ENCODE results near the gene VAC14. TPM values are rescaled to one million over a fixed set of nuclear protein-coding genes. Genes with fewer than 3 reads are reported as not detected.

Gene VAC14
- total RNA-seq, 1 donor from 2014 or later = 38.1 TPM

- Histone ChIP-seq H3K4me1 (peaks cover 22% of the 10 kb centered on the region), H3K36me3 (peaks cover 0 to 5% of the 10 kb centered on the region in 2 donors), H3K4me3 (no peak overlapping the region), H3K27me3 (no peaks in the 10 kb centered on the region), H3K27ac (no peak overlapping the region), H3K9me3 (no peaks in the 10 kb centered on the region)
- intact Hi-C loops (cut with DNase I) = loop anchor here (5.0 kb wide), 1 partner anchor 95 kb away; no protein-coding TSS in a partner anchor
- no peak for TF ChIP-seq POLR2A (IDR thresholded peaks at IDR 0.05)
- TF ChIP-seq POLR2AphosphoS5 (IDR thresholded peaks at IDR 0.05; ENCODE audit: insufficient read depth in 1 of 2, low read depth in 1 of 2) = no peak
- no peak for TF ChIP-seq CTCF (IDR thresholded peaks at IDR 0.05)
- no peak for DNase-seq (ENCODE audit: extremely low spot score in 2 of 2)
Measured at GRCh38 chr16:70772493-70772892, 28.5 kb downstream of the VAC14 start.

- Histone ChIP-seq H3K36me3 (peaks cover 0 to 10% of the 10 kb centered on the region in 2 donors), H3K27ac (no peak overlapping the region), H3K4me1 (peaks cover 21% of the 10 kb centered on the region), H3K4me3 (no peak overlapping the region), H3K9me3 (no peaks in the 10 kb centered on the region), H3K27me3 (no peaks in the 10 kb centered on the region)
- no peak for DNase-seq (ENCODE audit: extremely low spot score in 2 of 2)
- TF ChIP-seq CTCF (IDR thresholded peaks at IDR 0.05) (peak; percentile 94 to 96 (median 95)), POLR2A (IDR thresholded peaks at IDR 0.05) (no peak), POLR2AphosphoS5 (IDR thresholded peaks at IDR 0.05; ENCODE audit: insufficient read depth in 1 of 2, low read depth in 1 of 2) (peak in 1 of 2 donors; percentile 9)
- intact Hi-C loops (cut with DNase I) = loop anchor here (5.0 kb wide), 1 partner anchor 94 kb away; no protein-coding TSS in a partner anchor
Measured at GRCh38 chr16:70770626-70771552, 30.1 kb downstream of the VAC14 start.

DNA sequence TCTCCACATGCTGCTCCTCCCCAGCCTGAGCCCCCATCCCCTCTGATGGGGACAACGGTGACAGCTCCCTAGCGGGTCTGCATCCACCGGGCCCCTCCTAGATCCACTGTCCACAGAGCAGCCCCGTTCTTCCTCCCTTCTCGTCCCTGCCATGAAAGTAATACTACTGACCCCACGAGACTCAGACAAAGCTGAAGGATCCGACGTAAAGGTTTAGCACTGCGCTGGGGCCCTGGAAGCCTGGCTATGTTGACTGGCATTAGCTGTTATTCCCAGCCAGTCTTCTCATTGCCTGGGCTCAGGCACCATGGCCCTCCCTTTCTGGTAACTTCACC lies 30.7 kb downstream of the VAC14 start:
- Histone ChIP-seq H3K27ac (no peak overlapping the region), H3K4me1 (peaks cover 21% of the 10 kb centered on the region), H3K27me3 (no peaks in the 10 kb centered on the region), H3K9me3 (no peaks in the 10 kb centered on the region), H3K36me3 (peaks cover 0 to 10% of the 10 kb centered on the region in 2 donors), H3K4me3 (no peak overlapping the region)
- TF ChIP-seq CTCF (IDR thresholded peaks at IDR 0.05) = no peak
- no peak for TF ChIP-seq POLR2AphosphoS5 (IDR thresholded peaks at IDR 0.05; ENCODE audit: insufficient read depth in 1 of 2, low read depth in 1 of 2)
- TF ChIP-seq POLR2A (IDR thresholded peaks at IDR 0.05) = no peak
- intact Hi-C loops (cut with DNase I) = loop anchor here (5.0 kb wide), 1 partner anchor 93 kb away; no protein-coding TSS in a partner anchor
- DNase-seq (ENCODE audit: extremely low spot score in 2 of 2) = no peak

DNA sequence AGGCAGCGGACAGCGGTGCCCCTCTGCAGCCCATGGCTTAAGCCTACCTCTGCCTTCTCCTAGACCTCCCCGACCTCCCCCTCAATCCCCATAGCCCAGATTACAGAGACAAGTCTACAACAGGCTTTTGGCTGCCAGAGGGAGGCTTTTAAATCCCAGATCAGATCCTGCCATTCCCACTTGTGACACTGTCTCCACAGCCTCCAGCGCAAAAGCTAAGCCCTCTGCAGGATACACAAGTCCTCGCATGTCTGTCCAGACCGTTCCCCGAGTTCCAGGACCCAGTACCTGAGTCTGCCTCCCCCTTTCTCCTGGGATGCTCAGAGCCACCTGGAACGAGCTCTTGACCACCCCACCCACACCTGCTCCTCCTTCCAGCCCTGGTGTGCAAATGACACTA lies 31.2 kb downstream of the VAC14 start:
- DNase-seq (ENCODE audit: extremely low spot score in 2 of 2) = no peak
- Histone ChIP-seq H3K4me3 (no peak overlapping the region), H3K4me1 (peaks cover 21% of the 10 kb centered on the region), H3K27me3 (no peaks in the 10 kb centered on the region), H3K27ac (no peak overlapping the region), H3K9me3 (no peaks in the 10 kb centered on the region), H3K36me3 (peaks cover 0 to 10% of the 10 kb centered on the region in 2 donors)
- intact Hi-C loops (cut with DNase I) = loop anchor here (5.0 kb wide), 1 partner anchor 92 kb away; no protein-coding TSS in a partner anchor
- TF ChIP-seq POLR2A (IDR thresholded peaks at IDR 0.05) = no peak
- TF ChIP-seq CTCF (IDR thresholded peaks at IDR 0.05) = no peak
- no peak for TF ChIP-seq POLR2AphosphoS5 (IDR thresholded peaks at IDR 0.05; ENCODE audit: insufficient read depth in 1 of 2, low read depth in 1 of 2)

GRCh38 chr16:70769131-70769530 lies 31.8 kb downstream of the VAC14 start:
- intact Hi-C loops (cut with DNase I) = no loop called here
- no peak overlapping the region for H3K27ac ChIP-seq

More at GRCh38 chr16:70769131-70769530, 31.8 kb downstream of the VAC14 start:
- no peak for DNase-seq (ENCODE audit: extremely low spot score in 2 of 2)
- Histone ChIP-seq H3K36me3 (peaks cover 0 to 10% of the 10 kb centered on the region in 2 donors), H3K9me3 (no peaks in the 10 kb centered on the region), H3K4me3 (no peak overlapping the region), H3K4me1 (peaks cover 21% of the 10 kb centered on the region), H3K27me3 (no peaks in the 10 kb centered on the region)
- peak in 1 of 2 donors; percentile 18 for TF ChIP-seq POLR2AphosphoS5 (IDR thresholded peaks at IDR 0.05; ENCODE audit: insufficient read depth in 1 of 2, low read depth in 1 of 2)
- no peak for TF ChIP-seq CTCF (IDR thresholded peaks at IDR 0.05)

Measured in vagina (tissue), 2 donors.